PFSK-1 (cell line): Measurements from ENCODE around the gene FTSJ1.

ENCODE experiments used
- FOXP2 ChIP-seq: optimal IDR thresholded peaks from 2 replicates; pipeline ENCODE3; 2011; ENCODE audit warnings: borderline replicate concordance, control low read depth, inconsistent platforms; ENCODE audit not compliant: insufficient read depth; ENCODE audit errors: extremely low read length, extremely low read depth
- POLR2AphosphoS5 ChIP-seq: IDR thresholded peaks from 2 replicates; pipeline ENCODE4 v1.6.1; 2012; ENCODE audit warnings: low read depth, mild to moderate bottlenecking, control low read depth, low read length, moderate library complexity
- SIN3A ChIP-seq: IDR thresholded peaks from 2 replicates; pipeline ENCODE4 v1.6.1; 2012; ENCODE audit warnings: mild to moderate bottlenecking, low read length, moderate library complexity, borderline replicate concordance; ENCODE audit not compliant: insufficient read depth
- TAF1 ChIP-seq: IDR thresholded peaks from 2 replicates; pipeline ENCODE4 v1.6.1; 2012; ENCODE audit warnings: low read length, control low read depth, borderline replicate concordance; ENCODE audit not compliant: insufficient read depth
- TF ChIP-seq, protein P1 (sequence below), 2 experiments: IDR thresholded peaks; 2 replicates each; pipeline versions ENCODE4 v1.6.1 to v1.8.0; 2011 to 2012; ENCODE audit warnings: low read depth in 2 of 2, low read length in 2 of 2, control low read depth in 1 of 2, inconsistent platforms in 1 of 2, mild to moderate bottlenecking in 1 of 2, moderate library complexity in 1 of 2; ENCODE audit not compliant: insufficient read depth in 1 of 2

DNA sequence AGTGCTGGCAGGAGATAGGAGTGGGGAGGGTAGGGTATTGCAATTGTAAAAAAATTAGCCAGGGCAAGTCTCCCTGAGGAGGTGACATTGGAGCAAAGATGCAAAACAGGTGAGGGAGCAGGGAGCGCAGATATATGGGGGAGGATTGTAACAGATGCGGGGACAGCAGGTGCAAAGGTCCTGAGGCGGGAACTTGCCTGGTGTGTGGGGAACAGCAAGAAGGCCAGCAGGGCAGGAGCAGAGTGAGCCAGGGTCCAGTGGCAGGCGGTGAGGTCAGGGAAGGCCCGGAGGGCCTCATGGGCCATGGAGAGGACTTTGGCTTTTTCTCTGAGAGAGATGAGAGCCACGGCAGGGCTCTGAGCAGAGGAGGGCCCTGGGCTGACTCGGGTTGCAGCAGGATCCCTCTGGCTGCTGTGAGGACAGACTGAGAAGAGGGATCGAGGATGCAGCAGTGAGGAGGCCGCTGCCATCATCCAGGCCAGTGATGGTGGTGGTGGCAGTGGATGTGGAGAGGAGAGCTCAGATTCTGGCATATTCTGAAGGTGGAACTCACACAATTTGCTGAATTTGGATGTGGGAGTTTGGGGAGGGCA lies 39.0 kb downstream of the FTSJ1 start:
- TF ChIP-seq TAF1 (no peak), SIN3A (no peak), POLR2AphosphoS5 (no peak), FOXP2 (no peak)
- TF ChIP-seq, protein P1, sequence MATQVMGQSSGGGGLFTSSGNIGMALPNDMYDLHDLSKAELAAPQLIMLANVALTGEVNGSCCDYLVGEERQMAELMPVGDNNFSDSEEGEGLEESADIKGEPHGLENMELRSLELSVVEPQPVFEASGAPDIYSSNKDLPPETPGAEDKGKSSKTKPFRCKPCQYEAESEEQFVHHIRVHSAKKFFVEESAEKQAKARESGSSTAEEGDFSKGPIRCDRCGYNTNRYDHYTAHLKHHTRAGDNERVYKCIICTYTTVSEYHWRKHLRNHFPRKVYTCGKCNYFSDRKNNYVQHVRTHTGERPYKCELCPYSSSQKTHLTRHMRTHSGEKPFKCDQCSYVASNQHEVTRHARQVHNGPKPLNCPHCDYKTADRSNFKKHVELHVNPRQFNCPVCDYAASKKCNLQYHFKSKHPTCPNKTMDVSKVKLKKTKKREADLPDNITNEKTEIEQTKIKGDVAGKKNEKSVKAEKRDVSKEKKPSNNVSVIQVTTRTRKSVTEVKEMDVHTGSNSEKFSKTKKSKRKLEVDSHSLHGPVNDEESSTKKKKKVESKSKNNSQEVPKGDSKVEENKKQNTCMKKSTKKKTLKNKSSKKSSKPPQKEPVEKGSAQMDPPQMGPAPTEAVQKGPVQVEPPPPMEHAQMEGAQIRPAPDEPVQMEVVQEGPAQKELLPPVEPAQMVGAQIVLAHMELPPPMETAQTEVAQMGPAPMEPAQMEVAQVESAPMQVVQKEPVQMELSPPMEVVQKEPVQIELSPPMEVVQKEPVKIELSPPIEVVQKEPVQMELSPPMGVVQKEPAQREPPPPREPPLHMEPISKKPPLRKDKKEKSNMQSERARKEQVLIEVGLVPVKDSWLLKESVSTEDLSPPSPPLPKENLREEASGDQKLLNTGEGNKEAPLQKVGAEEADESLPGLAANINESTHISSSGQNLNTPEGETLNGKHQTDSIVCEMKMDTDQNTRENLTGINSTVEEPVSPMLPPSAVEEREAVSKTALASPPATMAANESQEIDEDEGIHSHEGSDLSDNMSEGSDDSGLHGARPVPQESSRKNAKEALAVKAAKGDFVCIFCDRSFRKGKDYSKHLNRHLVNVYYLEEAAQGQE (IDR thresholded peaks at IDR 0.05; ENCODE audit: insufficient read depth in 1 of 2, low read depth in 2 of 2, low read length in 2 of 2), result no peak
